Measurements from ENCODE around the gene MSANTD3.
A peak's percentile ranks its signal among the peaks of the same experiment; 100 is the strongest.

Gene MSANTD3

GRCh38 chr9:100466829-100467221, 39.9 kb downstream of the MSANTD3 start:
- no peak for DNase-seq

DNA sequence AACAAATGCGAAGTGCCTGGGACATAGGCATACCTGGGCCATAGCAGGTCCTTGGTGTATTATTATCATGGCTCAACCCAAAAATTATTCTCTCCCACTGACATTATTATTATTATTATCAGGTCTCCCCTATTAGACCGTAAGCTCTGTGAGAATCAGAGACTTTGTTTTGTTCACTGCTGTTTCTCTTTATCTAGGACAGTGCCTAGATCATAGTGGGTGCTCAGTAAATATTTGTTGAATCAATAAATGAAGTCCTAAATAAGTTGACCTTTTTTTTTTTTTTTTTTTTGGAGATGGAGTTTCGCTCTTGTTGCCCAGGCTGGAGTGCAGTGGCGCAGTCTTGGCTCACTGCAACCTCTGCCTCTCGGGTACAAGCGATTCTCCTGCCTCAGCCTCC, 41.1 kb downstream of the MSANTD3 start:
- no peak for DNase-seq

GRCh38 chr9:100472268-100472667, 45.3 kb downstream of the MSANTD3 start:
- DNase-seq, result no peak

DNA sequence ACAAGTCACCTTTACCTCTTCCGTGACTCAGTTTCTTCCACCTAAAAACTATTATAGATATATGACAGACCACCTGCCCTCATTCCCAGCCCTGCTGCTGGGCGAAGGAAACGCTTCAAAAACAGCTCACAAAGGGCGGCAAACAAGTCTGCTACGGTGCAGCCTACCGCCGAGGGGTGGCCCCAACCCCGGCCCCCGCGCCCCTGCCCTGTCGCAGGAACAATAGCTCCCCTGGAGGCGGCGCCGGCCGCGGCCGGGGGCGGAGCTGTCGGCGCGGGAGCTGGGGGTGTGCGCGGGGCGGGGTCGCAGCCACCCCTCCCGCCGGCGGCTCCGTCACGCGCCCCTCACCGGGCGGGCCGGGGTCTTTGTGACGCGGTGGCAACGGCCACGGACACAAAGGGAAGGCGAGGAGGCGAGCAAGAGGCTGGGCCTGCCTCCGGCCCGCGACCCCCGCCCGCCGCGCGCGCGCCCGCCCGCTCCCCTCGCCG, 45.9 kb downstream of the MSANTD3 start, which contains the start of gene TMEFF1:
Gene TMEFF1 (plus strand): TSS at position 362 of the 488 bp plus-strand sequence. CDS start 396 bp downstream, outside the sequence.
- DNase-seq, result no peak

GRCh38 chr9:100473276-100474081, 46.5 kb downstream of the MSANTD3 start:
- DNase-seq, result peak; percentile 38

- no peak for DNase-seq
Measured at GRCh38 chr9:100474082-100474923, 47.4 kb downstream of the MSANTD3 start.

DNA sequence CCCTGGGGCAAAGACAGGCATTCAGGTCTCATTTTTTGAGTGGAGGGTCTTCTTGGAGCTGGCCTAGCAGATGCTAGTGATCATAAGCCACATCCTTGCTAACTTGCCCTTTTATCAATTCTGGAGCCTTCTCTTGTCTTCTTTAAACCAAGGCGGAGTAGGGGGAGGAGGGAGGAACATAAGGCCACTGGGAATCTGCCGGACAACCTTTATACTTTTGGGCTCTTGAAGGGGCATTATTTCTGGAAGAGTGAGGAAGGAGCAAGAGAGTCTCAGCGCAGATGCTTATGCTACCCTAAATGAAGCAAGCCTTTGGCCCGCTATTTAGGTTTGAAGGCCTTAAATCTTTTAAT, 48.0 kb downstream of the MSANTD3 start:
- DNase-seq, result no peak

DNA sequence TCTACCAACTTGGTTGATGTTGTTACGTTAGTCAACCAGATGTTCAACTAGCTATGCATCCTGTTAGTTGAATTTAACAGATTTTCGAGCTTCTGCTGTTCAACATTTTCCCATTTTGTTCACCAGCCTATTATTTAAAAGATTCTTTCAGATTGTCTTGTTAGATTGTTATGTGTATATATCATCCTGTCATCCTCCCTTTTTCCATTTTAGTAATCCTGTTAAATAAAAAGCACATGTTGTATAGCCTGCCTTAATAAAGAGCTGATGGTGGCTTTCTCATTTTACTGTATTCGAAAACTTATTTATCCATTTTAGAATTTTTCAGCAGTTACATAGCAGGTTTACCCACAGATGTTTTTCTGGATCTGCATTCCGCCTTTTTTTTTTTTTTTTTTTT, 50.3 kb downstream of the MSANTD3 start:
- DNase-seq, result no peak

- DNase-seq, result no peak
Measured at GRCh38 chr9:100478192-100478591, 51.2 kb downstream of the MSANTD3 start.

DNA sequence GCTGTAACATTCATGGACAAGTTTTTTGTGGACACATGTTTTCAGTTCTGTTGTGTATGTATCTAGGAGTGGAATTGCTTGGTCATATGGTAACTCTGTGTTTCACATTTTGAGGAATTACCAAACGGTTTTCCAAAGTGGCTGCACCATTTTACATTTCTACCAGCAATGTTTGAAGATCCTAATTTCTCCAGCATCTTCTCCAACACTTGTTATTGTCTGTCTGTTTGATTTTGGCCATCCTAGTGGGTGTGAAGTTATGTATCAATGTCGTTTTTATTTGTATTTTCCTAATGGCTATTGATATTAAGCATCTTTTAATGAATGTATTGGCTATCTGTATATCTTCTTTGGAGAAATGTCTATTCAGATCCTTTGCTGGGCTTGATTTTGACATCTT, 52.9 kb downstream of the MSANTD3 start:
- DNase-seq, result no peak

DNA sequence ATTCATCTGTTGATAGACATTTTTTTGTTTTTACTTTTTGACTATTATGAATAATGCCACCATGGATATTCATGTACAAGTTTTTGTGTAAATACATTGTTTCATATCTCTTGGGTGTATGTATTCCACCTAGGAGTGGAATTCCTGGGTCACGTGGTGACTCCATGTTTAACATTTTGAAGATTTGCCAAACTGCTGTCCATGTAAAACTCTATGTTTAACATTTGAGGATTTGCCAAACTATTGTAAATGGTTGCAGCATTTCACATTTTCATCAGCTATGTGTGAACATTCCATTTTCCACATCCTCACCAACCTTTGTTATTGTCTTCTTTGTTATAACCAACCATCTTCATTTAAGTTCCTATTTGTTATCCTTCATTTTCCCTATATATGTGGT, 58.3 kb downstream of the MSANTD3 start:
- no peak for DNase-seq

- no peak for DNase-seq
Measured at GRCh38 chr9:100486479-100487176, 59.7 kb downstream of the MSANTD3 start.

DNA sequence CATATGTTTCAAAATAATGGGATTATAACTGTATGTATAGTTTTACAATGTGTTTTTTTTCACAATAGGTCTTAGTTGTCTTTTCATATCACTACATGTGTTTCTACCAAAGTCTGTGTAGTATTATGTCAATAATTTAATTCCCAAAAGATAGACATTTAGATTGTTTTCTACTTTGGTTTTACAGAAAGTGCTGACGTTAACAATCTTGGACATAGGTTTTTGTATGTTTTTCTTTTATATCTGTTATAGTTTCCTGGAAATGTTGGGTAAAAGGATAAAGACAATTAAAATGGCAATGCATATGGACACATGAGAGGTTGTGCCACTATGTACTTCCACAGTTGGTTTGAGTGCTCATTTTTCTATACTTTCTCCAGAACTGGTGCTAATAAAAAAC, 61.2 kb downstream of the MSANTD3 start:
- no peak for DNase-seq

DNA sequence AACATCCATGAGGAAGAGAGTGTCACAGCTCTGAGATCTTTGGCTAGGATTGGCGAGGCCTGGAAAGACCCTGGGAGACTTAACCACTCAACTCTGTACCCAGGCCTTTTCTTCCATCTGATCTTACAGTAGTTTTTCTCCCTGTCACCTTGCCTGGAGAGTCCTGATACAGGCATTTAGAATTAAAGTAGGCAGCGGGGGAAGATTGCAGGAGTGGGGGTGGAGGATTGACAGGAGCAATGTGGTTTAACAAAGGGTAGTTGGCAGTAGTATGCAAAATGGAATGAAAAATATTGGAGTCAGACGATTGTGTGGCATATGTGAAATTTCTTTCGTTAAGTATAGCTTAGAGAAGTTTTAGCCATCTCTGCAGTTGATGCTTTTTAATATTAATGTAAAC, 62.9 kb downstream of the MSANTD3 start:
- no peak for DNase-seq

DNA sequence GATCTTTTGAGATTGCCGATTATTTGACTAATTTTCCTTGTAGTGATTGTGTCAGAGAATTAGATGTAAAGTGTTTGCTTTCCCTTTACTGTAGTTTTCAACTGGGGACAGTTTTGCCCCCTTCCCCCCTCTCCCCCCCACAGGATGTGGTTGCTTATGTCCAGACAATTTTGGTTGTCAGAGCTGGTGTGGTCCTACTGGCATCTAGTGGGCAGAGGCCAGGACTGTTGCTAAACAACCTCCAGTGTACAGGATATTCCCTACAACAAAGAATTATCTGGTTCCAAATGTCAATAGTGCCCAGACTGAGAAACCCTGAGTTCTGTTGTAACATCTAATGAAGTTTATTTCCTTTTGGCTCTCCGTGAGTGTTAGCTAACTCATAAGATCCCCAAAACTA, 66.0 kb downstream of the MSANTD3 start:
- no peak for DNase-seq

GRCh38 chr9:100498592-100498991, 71.6 kb downstream of the MSANTD3 start:
- no peak for DNase-seq

DNA sequence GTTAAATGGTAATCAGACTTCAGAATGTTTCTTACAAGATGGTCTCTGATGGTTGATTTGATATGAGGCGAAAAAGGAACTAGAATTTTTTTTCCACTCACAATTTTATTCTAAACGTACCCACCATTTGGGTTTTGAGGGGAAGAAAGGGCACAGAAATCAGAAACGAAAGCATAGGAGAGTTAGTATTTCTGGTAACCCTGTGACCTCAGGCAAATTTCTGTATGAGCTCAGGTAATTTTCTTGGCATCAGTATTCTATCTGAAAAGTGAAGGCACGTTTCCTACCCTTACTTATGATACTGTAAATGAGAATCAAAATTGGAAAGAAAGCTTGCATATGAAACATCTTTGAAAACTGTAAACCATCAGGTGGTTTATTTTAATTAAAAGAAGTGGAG, 72.5 kb downstream of the MSANTD3 start:
- no peak for DNase-seq

GRCh38 chr9:100499866-100500265, 72.9 kb downstream of the MSANTD3 start:
- DNase-seq, result no peak
